NCI-H82 treated with DMSO at 0.1 percent for 48 hours (cell line): ENCODE data around the gene ZNF212.

Experiments
- DNase-seq: peaks from one replicate; lab custom pipeline; 2025; ENCODE audit not compliant: unreplicated experiment; lab: John Stamatoyannopoulos, UW

The ZNF212 gene

DNA sequence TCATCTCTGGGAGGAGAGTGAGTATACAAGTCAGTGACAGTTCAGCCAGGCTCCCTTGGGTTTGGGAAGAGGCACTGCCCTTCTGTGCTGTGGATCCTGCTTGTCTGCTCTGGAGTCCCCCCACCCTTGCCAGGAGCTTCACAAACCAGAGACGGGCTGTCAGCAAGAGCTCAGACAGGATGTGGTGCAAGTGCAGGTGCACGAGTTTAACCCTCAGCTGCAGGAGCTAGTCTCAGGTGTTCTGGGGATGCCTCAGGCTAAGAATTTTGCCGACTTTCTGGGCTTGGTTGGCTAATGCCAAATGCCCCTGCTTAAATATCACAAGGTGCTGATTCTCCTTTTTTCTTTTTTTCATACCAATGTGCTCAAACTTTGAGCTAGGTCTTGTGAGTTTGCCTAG, 44.9 kb downstream of the ZNF212 start:
- DNase-seq = no peak

GRCh38 chr7:149284850-149285585, 45.6 kb downstream of the ZNF212 start:
- DNase-seq = peak; percentile 74

DNA sequence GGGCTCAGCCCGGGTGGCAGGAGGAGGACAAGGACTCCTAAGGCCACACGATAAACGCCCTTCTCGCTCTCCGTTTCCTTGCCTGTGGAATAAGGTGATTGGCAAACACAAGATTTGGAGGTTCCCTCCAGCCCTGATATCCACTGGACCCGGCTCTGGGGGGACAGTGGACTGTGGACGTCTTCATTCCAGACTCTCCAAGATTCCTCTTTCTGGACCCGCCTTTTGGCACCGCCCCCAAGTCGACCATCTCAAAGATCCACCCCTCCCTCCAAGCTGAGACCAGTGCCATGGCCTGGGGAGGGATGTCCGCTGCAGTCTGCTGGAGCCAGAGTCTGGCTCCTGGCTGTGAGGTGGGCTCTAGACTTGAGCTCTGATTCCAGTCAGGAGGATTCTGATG, 46.2 kb downstream of the ZNF212 start:
- DNase-seq = no peak

DNA sequence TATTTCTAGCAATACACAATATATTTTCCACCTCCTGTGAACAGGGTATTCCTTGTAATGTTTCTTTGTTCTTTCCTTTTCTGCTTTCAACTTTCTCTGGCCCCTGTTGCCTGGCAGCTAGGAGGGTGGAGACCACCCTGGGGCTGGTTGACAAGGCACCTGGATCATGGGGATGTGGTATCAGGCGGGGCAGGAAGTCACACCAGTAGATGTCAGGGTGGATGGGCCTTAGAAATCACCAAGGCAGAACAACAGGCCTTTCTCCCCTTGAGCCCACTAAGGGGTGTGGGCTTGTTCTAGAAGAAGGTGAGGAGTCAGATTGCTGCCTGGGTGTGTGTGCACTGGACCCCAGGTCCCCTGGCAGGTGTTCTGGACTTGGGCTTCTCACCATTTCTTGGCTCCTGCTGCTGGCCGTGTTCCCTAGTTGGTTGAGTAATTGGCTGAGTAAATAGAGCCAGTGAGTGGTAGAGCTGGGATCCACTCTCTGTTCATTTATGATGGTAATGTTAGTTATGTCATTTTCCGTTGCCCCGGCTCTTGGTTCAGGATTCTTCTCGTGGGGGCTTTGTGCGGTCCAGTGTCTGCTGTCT, 47.5 kb downstream of the ZNF212 start:
- no peak for DNase-seq

- DNase-seq = no peak
These were observed 48.2 kb downstream of the ZNF212 start for GRCh38 chr7:149287622-149288021.

DNA sequence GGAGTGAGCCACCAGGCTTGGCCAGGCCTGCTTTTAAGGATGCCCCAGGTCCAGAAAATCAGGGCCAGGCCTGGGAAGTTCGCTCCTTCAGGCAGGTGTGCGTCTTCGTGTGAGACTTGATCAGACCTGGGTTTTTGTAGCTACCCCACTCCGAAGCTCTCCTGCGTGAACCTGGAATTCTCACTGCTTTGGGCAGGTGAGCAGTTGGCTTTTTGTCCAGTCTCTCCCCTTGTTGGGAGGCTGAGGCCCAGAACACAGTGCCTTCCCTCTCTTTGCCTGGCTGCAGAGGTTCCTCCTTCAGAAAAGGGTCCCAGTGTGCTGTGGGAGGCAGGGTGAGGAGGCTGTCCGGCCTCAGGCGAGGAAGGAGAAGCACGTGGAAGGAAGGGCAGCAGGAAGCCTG, 49.8 kb downstream of the ZNF212 start:
- no peak for DNase-seq

GRCh38 chr7:149289856-149290255, 50.4 kb downstream of the ZNF212 start:
- DNase-seq = no peak

DNA sequence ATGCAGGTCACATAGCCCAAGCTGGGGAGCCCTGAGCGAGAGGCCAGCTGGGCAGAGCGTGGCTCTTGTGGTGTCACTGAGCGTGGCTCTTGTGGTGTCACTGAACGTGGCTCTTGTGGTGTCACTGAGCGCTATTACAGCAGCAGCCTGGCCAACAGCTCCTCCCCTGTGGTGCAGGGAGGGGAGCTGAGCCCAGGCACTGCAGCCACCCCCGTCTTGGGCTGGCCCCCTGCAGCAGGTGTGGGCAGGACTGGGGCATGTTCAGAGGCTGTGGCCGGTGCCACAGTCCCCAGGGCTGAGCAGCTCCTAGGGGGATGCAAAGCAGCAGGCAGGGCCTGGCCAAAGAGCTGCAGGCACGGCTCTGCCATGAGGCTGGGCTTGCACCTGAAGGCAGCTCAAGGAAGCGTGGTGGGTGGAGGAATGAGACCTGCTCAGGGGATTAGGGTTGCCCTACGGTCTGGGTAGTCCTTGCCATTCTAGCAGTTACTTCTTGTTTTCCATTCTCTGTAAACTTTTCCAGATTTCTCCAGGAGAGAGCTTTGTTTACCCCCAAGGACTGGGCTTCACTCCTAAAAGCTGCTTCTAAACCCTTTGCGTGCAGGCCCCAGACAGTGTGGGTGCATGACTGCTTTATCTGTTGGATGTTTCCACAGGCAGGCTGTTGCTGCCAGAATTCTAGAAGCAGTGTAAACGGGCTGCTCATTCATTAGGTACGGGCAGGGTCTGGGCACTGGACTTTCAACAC, 51.8 kb downstream of the ZNF212 start:
- DNase-seq = no peak

GRCh38 chr7:149291781-149292461, 52.5 kb downstream of the ZNF212 start:
- DNase-seq = no peak

GRCh38 chr7:149292462-149292823, 53.0 kb downstream of the ZNF212 start:
- DNase-seq = no peak

GRCh38 chr7:149293338-149293737, 53.9 kb downstream of the ZNF212 start:
- no peak for DNase-seq

GRCh38 chr7:149293946-149294633, 54.6 kb downstream of the ZNF212 start:
- DNase-seq = no peak

DNA sequence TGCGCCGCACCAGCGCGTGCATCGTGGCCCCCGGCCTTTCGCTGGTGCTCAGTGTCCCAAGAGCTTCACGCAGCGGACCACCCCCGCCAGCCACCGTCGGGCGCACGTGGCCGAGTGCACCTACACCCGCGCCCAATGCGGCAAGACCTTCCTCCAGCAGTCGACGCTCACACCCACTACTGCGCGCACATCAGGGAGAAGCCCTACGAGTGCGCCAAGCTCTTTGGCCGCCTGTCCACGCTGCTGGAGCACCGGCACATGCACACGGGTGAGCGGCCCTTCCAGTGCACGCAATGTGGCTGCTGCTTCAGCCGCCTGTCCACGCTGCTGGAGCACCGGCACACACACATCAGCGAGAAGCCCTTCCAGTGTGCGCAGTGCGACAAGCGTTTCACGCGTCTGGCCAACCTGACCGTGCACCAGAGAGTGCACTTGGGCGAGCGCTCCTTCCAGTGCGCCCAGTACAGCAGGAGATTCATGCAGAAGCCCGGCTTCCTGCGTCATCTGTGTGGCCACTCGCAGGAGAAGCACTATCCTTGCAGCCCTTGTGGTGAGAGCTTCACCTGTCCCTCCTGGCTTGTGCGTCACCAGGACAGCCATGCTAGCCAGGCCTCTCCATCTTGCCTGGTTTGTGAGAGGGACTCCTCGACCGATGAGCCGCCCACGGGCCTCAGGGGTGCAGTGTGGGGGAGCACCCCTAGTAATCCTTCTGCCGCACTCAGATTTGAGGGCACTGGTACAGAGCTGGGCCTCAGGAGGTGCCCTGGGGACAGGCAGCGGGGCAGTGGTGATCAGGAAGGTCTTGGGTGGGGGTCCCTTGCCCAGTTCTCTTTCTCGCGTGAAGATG, 55.4 kb downstream of the ZNF212 start:
- DNase-seq = no peak

- no peak for DNase-seq
These were observed 56.0 kb downstream of the ZNF212 start for GRCh38 chr7:149295481-149295850.

- no peak for DNase-seq
These were observed 56.9 kb downstream of the ZNF212 start for GRCh38 chr7:149296368-149296767.

DNA sequence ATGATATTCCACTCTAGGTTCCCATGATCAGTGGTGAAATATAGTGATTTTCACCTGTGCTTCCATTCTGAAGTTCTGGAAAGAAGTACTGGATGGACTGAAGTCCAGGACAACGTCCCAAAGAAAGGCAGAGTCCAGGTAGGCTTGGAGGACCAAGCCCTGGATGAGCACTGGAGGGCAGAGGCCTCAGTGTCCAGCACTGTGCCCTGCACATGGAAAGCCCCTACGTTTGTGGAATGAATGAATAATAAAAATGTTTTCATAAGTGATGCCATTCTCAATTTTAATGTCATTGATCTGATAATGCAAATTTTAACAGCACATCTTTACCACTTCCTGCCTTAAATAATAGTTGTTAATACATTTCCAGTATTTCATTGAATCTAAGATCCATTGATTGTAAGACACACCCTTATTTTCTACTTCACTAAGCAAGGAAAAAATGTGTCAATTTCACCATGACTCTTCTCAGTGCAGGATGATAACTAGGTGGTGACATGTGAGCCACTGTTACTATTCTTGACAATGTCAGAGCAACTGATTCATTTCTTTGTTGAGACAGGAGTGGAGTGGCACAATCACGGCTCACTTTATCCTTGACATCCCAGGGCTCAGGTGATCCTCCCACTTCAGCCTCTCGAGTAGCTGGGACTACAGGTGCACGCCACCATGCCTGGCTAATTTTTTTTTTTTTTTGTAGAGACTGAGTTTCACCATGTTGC, 57.7 kb downstream of the ZNF212 start:
- DNase-seq = no peak

DNA sequence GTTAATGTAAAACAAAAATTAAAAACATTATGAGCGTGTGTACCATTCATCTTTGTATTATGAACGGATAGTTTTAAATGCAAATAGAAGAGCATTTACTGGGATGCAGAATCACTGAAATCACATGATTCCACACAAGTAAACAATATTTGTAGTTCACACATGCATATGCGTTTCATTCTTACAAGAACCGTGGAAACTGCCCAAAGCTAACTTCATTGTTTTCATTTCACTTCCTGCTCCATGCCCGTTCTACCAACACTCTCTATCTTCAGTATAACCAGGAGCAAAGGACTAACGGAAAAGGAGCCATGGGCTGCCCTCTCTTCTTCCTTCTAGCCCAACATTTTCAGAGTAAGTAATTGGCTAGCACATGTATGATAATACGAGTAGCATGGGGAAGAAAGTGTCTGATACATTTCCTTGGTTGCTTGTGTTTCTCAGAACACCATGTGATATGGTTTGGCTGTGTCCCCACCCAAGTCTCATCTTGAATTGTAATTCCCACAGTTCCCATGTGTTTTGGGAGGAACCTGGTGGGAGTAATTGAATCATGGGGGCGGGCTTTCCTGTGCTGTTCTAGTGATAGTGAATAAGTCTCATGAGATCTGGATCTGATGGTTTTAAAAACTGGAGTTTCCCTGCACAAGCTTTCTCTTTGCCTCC, 61.3 kb downstream of the ZNF212 start:
- DNase-seq = no peak

DNA sequence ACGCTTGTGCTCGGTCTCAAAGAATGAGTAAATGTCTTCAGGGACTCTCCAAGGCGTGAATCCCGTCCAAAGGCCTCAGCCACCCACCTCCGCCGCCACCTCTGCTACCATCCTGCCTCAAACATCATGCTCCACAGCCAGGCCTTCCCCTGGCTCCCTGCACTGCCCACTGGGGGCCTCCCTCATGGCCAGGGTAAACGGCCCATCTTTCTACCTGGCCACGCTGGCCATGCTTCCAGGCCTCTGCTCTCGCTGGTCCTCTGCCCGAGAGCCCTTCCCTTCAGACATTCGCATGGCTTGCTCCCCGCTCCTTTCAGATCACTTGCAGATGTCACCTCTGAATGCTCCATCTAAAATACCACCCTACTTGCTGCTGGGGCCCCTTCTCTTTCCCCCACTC, 62.8 kb downstream of the ZNF212 start:
- no peak for DNase-seq

GRCh38 chr7:149302865-149303264, 63.4 kb downstream of the ZNF212 start:
- DNase-seq = no peak
